DMS53 (cell line): ENCODE data around the gene VEGFA.
"Not testable (repeated sequence)": the region's sequence is repeated elsewhere in the genome, so short reads cannot be mapped to it uniquely, and the experiment has no call there.

Source experiments
- DNase-seq: peaks from one replicate; lab custom pipeline; 2025; lab: John Stamatoyannopoulos, UW

VEGFA gene

DNA sequence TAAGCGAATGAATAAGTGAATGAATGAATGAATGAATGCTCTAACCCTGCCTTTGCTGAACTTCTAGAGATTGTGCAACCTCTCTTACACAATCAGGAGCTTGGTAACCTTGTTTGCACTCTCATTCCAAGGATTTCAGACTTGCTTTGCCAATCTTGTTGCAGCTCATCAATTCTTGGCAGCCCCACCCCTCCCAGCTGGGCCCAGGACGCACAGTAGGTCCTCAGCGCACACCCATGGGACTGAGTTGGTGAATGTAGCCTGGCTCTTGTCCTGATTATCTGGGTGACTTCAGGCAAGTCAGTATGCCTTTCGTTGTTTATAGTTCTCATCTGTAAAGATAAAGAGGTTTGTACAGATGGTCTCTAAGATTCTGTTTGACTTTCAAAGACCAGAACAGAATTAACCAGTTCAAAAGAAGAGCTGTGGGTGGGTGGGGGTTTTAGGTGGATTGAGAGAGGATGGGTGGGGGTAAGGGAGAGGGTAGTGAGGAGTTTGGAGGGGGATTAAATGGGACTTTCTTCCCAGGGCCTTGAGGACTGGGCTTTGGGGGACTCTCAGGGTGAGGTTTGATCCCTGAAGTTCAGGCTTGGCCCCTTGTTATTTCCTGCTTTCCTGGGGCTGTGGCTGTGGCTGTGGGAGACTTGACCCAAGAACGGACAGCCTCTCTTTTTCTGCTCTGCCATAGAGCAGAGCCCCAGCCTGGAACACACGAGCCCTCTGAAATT, 33.2 kb downstream of the VEGFA start:
- DNase-seq, result no peak

DNA sequence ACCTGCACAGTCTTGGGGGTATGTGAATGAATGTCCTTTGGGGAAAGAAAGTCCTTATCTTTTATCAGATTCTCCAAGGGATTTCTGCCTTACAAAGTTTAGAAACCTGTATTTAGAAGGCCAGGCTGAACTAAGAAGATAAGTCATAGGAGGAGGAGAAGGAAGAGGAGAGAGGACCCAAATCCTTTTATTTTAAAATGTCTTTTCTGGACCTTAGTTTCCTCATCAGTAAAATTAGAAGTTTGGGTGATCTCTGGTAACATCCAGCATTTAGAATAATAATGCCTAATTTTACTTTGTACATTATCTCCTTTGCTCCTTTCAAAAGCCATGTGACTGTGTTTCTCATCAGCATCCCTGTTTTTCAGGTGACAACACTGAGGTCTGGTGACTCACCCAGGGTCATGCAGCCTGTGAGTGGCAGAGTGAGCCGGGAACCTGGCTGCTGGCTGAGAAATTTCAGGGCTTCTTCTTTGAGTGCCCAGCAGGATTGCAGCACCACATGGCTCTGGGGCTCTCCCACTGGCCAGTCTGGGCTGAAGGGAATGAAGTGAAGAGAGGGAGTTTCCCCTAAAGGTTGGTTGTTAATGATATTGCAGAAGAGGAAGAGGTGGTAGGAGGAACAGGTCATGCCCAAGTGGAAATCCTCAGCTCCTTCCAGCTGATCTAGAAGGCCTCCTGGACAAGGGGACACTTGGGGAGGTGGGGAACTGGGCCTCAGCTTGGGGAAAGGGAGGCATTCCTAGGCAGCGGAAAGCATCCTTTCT, 34.0 kb downstream of the VEGFA start:
- DNase-seq, result peak; percentile 86

GRCh38 chr6:43804550-43805223, 34.7 kb downstream of the VEGFA start:
- DNase-seq, result peak; percentile 84

DNA sequence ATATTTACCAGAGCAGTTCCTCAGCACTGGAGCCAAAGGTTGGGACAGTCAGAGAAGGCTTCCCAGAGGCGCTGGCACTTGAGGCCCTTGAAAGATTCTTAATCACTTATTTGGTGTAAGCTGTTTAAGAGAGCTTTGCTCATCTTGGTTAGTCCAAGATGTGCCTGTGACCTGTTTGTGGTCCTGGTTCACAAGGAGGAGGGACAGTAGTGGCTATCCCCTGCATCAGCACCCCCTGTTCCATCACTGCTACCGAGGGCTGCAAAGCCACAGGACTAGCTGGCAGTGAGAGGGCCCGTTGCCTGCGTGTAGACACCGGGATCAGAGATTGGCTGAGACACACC, 35.7 kb downstream of the VEGFA start:
- DNase-seq, result peak; percentile 53

DNA sequence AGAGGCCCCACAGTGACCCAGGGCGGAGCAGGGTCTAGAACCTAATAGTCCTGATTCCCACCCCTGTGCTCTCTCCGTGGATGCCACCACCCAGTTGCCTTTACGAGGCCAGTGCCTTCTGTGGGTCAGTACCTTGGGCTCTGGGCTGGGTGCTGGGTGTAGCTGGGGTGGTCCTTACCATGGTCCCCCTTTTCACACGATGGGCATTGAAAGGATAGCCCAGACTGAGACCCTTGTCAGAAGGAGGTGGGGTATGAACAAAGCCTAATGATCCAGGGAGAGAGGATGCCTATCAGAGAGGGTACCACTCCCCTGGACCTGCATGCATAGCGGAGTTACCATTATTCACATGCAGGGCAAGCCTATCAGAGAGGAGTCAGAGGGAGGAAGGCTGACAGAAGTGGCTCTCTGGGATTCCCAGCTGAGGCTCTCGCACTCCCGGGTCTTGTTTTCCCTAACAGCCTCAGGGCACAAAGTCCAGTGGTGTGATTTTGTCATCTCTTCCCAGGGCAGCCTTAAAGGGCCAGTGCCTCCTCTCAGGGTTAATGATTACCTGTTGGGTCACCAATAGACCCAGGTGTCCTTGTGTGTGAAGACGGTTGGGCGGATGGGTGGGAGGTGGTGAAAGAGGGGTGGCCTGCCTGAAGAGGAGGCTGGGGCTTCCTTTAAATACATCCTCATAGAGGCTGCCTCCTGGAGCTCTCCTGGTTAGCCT, 36.2 kb downstream of the VEGFA start:
- peak; percentile 97 for DNase-seq

DNA sequence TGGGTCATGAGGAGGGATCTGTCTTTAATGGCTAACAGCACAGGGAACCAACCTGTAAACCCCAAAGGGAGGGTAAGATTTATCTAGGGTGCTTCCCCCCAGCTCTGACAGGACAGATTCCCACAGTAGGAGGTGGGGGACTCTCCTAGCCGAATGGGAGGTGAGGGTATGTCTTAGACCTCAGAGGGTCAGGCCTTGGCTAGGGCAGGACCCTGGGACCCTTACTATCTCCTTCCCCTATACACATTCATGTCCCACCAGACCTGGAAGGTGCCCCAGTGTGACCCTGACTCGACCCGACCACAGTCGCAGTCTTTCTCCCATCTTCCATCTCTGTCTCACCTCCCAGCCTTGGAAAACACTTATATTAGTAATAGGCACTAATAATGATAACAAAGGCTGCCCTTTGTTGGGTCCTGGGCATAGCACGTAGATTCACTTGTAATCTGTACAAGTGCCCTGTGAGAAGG, 36.8 kb downstream of the VEGFA start:
- peak; percentile 61 for DNase-seq

DNA sequence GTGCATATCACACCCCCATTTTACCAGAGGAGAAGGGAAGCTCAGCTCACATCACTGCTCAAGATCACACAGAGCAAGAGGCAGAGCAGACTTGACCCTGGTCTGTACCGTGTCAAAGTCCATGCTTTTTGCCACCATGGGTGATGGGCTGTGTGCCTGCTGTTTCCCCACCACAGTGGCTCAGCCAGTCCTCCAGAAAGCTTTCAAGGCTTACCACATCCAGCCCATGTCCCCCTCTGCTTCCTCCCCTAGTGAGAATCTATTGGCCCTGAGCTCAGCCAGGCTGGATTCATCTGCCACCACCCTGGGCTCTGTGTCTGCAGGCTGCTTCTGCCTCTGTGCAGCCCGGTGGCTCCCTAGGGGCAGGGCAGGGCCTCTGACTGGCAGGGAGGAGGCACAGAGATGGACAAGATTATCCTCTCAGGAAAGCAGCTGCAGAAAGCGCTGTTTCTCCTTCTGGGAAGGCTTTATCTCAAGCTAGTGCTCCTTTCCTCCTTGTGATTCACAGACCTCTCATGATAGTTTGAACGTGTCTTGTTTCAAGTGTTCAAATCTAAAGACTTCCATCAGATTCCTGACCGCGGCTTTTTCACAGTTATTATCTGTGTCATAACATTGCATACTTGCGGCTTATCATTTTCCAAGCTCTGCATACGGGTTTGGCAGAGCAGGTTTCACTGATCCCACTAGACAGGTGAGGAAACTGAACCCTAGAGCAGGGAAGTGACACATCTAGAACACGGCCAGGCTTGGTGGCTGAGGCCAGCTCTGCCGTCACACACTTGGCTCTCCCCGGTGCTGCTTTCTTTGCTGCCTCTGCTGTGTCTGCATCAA, 37.4 kb downstream of the VEGFA start:
- peak; percentile 76 for DNase-seq

- no peak for DNase-seq
Measured at GRCh38 chr6:43808412-43808811, 38.4 kb downstream of the VEGFA start.

DNA sequence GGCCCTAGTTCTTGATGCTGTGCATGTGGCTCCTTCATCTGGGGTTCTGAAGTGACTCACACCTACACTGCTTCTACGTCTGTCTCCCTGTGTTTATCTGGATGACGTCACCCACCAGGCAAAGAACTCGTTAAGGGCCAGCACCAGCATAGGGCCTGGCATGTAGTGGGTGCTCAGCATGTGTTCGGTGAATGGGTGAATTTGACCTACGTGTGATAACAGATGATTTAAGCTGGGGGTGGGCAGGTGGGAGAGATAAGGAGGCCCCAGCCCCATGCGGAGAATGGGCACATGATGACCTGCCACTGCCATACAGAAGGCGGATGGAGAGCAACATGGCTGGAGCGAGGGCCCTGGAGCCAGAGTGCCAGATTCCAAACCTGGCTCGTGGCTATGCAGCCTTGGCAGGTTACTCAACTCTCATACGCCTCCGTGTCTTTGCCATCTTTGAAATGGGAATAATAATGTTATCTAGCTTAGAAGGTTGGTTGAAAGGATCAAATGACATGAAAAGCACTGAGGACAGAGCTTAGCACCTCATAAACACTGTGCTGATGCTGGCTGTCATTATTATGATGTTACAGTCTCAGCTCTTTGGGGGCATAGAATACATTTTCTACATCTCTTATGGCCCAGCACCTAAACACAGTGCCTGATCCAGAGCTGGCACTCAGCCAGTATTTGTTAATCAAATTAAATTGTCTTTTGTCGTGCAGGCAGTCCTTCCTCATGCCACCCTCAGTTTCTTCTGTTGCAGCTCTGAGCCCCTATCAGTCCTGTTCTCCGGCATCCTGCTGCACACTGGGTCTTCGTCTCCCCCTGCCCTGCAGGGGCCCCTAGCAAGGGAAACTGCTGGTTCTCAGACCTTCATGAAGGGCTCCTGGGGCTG, 39.6 kb downstream of the VEGFA start:
- peak; percentile 96 for DNase-seq

- DNase-seq, result peak; percentile 78
Measured at GRCh38 chr6:43810965-43811732, 41.1 kb downstream of the VEGFA start.

DNA sequence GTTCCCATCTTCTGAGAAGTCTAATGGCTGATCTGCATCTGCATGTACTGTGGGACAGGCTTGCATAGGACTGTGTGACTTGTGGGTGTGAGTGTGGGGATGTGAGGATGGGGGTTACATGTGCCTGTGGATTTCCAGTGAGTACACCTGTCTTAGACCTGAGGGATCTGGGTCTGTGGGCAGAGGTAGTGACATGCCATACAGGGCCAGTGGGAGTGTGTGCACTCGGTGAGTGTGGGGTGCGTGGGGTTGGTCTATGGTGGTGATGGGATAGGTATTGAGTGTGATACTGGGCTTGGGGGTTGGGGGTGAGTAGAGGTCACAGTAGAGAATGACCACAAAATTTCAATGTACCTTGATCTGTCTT, 41.7 kb downstream of the VEGFA start:
- no peak for DNase-seq

DNA sequence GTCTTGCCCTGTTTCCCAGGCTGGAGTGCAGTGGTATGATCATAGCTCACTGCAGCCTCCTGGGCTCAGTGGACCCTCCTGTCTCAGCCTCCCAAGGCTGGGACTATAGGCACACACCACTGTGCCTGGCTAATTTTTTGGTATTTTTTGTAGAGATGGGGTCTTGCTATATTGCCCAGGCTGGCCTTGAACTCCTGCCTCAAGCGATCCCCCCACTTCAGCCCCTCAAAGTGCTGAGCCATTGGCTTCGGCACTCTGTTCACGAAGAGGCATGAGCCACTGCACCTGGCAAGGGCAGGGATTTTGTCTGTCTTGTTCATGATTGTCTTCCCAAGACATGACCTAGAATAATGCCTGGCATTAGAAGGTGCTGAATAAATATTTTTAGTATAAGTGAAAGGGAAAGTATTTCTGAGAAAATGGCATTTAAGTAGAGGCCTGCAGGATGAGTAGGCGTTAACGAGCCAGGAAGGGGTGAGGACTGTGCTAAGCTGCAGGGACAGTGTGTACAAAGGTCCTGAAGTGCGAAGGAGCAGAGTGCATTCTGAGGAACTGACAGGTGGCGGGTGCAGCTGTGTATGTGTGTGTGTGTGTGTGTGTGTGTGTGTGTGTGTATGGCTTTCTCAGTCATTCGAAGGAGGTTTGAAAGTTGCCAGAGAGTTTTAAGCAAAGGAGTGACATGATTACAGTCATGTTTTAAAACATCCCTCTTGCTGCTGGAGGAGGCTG, 43.0 kb downstream of the VEGFA start:
- DNase-seq, result peak; percentile 65

DNA sequence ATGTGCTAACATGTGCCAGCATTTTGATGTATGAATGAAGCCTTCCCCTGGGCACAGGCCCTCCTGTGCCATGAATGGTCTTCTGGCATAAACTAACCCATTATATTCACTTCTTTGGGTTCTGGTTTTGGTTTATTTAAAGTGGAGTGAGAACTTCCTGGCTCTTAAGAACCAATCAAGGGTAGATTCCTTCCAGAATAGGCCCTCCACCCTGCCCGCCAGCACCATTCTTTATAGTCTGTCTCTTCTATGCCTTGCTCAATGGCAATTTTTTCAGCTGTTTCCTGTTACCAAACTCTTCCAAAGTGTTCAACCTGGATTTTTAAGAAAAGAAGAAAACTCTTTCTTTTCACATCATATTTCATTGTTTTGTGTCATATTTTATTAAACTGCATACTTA, 44.1 kb downstream of the VEGFA start:
- DNase-seq, result no peak

GRCh38 chr6:43814865-43815264, 44.9 kb downstream of the VEGFA start:
- no peak for DNase-seq

DNA sequence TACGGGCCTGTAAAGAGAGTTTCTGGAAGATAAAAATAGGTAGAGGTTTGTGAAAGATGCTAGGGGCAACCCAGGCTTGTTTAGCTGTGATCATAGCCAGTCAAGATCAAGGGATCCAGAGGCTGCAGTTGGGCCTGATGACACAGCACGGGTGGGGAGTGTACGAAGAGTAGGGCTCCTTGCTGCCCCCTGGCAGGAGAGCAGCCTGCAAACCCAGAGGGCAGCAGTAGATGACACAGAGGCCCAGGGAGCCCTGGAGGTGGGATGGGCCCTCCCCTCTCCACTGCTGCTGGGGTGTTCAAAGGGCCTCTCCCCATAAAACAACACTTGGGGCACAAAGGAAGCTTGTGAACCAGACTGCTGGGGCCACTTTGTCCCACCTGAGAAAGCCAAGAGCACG, 47.2 kb downstream of the VEGFA start:
- DNase-seq, result peak; percentile 61

DNA sequence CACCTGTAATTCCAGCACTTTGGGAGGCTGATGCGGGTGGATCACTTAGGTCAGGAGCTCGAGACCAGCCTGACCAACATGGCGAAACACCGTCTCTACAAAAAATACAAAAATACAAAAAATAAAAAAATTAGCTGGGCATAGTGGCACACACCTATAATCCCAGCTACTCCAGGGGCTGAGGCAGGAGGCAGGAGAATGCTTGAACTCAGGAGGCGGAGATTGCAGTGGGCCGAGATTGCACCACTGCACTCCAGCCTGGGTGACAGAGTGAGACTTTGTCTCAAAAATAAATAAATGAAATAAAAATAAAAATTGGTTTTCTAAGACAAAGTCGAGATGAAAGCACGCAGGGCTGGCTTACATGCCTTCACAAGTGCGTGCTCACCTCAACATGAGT, 49.0 kb downstream of the VEGFA start:
- DNase-seq, result not testable (repeated sequence)

DNA sequence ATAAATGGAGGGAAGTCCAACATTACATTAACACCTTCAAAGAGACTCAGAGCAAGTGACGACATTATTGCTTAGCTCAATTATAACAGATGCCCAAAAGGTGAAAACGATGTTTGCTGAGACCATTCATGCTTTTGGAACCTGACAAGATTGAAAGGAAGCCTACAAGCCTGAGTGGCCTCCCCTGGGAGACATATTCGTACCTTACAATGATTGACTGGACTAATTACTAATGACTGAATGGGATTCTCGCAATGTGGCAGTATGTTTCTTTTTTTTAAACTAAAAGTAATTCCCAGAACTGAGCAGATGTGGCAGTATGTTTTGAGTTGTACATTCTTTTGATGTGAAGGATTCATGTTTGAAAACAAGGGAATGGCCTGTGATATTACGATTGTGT, 49.9 kb downstream of the VEGFA start:
- DNase-seq, result no peak

DNA sequence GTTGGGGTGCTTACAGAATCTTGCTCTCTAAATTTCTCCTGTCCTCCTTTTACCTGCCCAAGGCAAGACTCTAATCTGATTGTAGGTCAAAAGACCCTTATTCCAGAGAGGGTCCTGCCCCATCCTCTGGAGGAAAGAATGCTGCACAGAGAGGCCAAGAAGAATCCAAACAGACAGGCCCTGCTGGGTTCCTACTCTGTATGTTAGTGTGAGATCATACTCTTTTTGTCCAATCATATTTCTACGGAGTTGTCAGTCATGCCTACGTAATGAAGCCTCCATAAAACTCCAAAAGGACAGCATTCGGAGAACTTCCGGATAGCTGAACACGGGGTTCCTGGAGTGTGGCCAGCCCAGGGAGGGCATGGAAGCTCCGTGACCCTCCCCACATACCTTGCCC, 50.5 kb downstream of the VEGFA start:
- no peak for DNase-seq
